ENCODE measurements around the gene WNT3A. TPM values are rescaled to one million over a fixed set of nuclear protein-coding genes. Genes with fewer than 3 reads are reported as not detected.

The WNT3A gene
- total RNA-seq, 2 experiments from 2014 or later = not detected

Small RNA genes within 50 kb of the gene (microRNA-seq; reads per million reads assigned to microRNA genes)
- gene MIR3620 (ENCODE audit: borderline microRNAs expressed, borderline replicate concordance) = 5.5 reads per million, percentile 3 among the genes with 10 or more reads in this experiment

Other genes with a start within 250 kb of the WNT3A start
- gene PRSS38, start 191.3 kb upstream of the WNT3A start, total RNA-seq = not detected
- not detected for gene WNT9A, start 59.1 kb upstream of the WNT3A start, total RNA-seq
- gene ARF1, start 75.7 kb downstream of the WNT3A start, total RNA-seq = 100 to 1,000 TPM; 346 to 358 TPM
- 10 to 100 TPM; 14.5 to 16.2 TPM for gene C1orf35, start 96.3 kb downstream of the WNT3A start, total RNA-seq
- 10 to 100 TPM; 45.5 TPM for gene MRPL55, start 102.3 kb downstream of the WNT3A start, total RNA-seq
- 100 to 1,000 TPM; 206 TPM for gene GUK1, start 133.3 kb downstream of the WNT3A start, total RNA-seq
- gene GJC2, start 142.9 kb downstream of the WNT3A start, total RNA-seq = under 1 TPM; 0.17 to 0.25 TPM
- gene IBA57, start 158.8 kb downstream of the WNT3A start, total RNA-seq = 1 to 10 TPM; 4.9 to 5.5 TPM
- 10 to 100 TPM; 11.5 to 13.5 TPM for gene OBSCN, start 201.0 kb downstream of the WNT3A start, total RNA-seq